Hippocampal formation (tissue), 2 donors: ENCODE measurements around the gene MBTD1.

Experiments
- DNase-seq, 2 donors: peaks; one replicate each; lab custom pipeline; 2025; lab: John Stamatoyannopoulos, UW

MBTD1 gene

GRCh38 chr17:51144266-51145022 lies 115.4 kb downstream of the MBTD1 start:
- no peak for DNase-seq

- DNase-seq: no peak
These were observed 117.3 kb downstream of the MBTD1 start for GRCh38 chr17:51142597-51142996.

- DNase-seq: no peak
These were observed 123.9 kb downstream of the MBTD1 start for GRCh38 chr17:51135956-51136355.

- DNase-seq: no peak
These were observed 126.5 kb downstream of the MBTD1 start for GRCh38 chr17:51133365-51133764.

- no peak for DNase-seq
These were observed 126.9 kb downstream of the MBTD1 start for GRCh38 chr17:51132964-51133319.

- DNase-seq: no peak
These were observed 131.8 kb downstream of the MBTD1 start for GRCh38 chr17:51128076-51128475.
